ENCODE measurements around the gene SLC44A1.

The SLC44A1 gene

DNA sequence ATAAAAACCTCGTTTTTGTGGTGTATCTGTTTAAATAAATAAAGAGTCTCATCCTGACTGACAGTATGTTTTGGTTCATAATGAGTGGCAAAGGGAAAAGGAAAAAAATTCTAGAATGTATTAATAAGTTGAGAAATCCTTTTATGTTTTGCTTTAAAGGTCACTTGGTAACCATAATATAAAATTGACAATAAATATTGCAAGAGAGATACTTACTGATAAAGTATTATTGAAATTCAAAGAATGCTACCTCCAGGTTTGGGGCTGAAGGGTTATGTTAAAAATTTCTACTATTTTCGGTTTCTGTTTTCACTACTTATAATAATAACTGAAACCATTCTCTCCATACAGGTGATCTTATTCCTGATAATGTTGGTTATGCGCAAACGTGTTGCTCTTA is 118.0 kb downstream of the SLC44A1 start:
- no peak overlapping the region for H3K27ac ChIP-seq
- H3K9me3 ChIP-seq, result no peaks in the 10 kb centered on the region
- intact Hi-C loops (cut with DNase I; ENCODE audit: low total_unique reads), result no loop called here
- no peak for TF ChIP-seq CTCF (IDR thresholded peaks at IDR 0.05)
- H3K4me1 ChIP-seq, result no peaks in the 10 kb centered on the region
- no peak overlapping the region for H3K4me3 ChIP-seq
- H3K36me3 ChIP-seq, result peaks cover 27 to 48% (median 36%) of the 10 kb centered on the region in 3 donors
- H3K27me3 ChIP-seq, result no peaks in the 10 kb centered on the region
- DNase-seq, result no peak

- peaks cover 38 to 51% (median 41%) of the 10 kb centered on the region in 3 donors for H3K36me3 ChIP-seq
These were observed 119.4 kb downstream of the SLC44A1 start for GRCh38 chr9:105363837-105364236.

GRCh38 chr9:105369911-105370310 is 125.5 kb downstream of the SLC44A1 start:
- DNase-seq, result no peak
- Histone ChIP-seq H3K4me3 (no peak overlapping the region), H3K27me3 (no peaks in the 10 kb centered on the region), H3K36me3 (peaks cover 26 to 39% (median 31%) of the 10 kb centered on the region in 3 donors), H3K27ac (no peak overlapping the region), H3K9me3 (no peaks in the 10 kb centered on the region), H3K4me1 (no peaks in the 10 kb centered on the region)
- TF ChIP-seq CTCF (IDR thresholded peaks at IDR 0.05), result no peak
- intact Hi-C loops (cut with DNase I; ENCODE audit: low total_unique reads), result no loop called here

More at GRCh38 chr9:105363837-105364236, 119.4 kb downstream of the SLC44A1 start:
- Histone ChIP-seq H3K4me1 (no peaks in the 10 kb centered on the region), H3K27ac (no peak overlapping the region), H3K4me3 (no peak overlapping the region), H3K9me3 (no peaks in the 10 kb centered on the region), H3K27me3 (no peaks in the 10 kb centered on the region)
- TF ChIP-seq CTCF (IDR thresholded peaks at IDR 0.05), result no peak
- DNase-seq, result no peak
- intact Hi-C loops (cut with DNase I; ENCODE audit: low total_unique reads), result no loop called here

GRCh38 chr9:105373723-105374122 is 129.3 kb downstream of the SLC44A1 start:
- H3K36me3 ChIP-seq, result peaks cover 24 to 39% (median 33%) of the 10 kb centered on the region in 3 donors
- H3K4me3 ChIP-seq, result no peak overlapping the region
- DNase-seq, result no peak
- H3K9me3 ChIP-seq, result no peaks in the 10 kb centered on the region
- no peak overlapping the region for H3K27ac ChIP-seq
- no peak for TF ChIP-seq CTCF (IDR thresholded peaks at IDR 0.05)
- no peaks in the 10 kb centered on the region for H3K4me1 ChIP-seq
- no peaks in the 10 kb centered on the region for H3K27me3 ChIP-seq
- intact Hi-C loops (cut with DNase I; ENCODE audit: low total_unique reads), result no loop called here

DNA sequence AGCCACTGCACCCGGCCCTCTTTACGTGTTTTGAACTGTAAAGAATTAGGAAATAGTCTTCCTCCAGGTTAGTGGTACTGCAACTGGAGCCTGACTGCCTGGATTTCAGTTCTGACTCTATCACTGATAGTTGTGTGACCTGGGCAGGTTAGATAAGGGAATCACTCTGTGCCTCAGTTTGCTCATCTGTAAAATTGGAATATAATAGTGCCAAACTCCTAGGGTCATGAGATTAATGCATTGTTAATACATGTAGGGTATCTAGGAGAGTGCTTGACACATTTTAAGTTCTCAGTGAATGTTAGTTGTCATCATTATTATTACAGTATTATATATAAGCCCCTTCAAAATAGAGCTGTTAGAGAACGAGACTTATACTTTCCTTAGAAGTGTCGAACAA is 130.9 kb downstream of the SLC44A1 start:
- Histone ChIP-seq H3K27me3 (no peaks in the 10 kb centered on the region), H3K9me3 (no peaks in the 10 kb centered on the region), H3K4me1 (no peaks in the 10 kb centered on the region), H3K27ac (no peak overlapping the region), H3K4me3 (no peak overlapping the region), H3K36me3 (peaks cover 24 to 35% (median 29%) of the 10 kb centered on the region in 3 donors)
- no peak for DNase-seq
- intact Hi-C loops (cut with DNase I; ENCODE audit: low total_unique reads), result no loop called here
- no peak for TF ChIP-seq CTCF (IDR thresholded peaks at IDR 0.05)

DNA sequence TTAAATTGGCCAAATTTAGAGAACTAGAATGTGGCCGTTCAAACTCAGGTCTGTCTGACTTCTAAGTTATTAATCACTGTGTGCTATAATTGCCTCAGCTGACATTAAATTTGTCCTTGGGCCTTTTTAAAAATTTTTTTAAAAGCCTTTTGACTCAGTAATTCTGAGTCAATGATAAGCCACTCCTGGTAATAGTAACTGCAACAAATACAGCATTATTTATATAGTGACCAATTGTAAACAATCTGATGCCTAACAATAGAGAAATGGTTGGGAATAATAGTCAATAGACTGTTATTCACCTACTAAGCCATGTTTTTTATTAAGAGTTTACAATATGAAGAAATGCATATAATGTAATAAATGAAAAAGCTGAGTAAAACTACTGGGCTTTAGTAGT is 132.4 kb downstream of the SLC44A1 start:
- no peak for TF ChIP-seq CTCF (IDR thresholded peaks at IDR 0.05)
- Histone ChIP-seq H3K4me1 (no peaks in the 10 kb centered on the region), H3K36me3 (peaks cover 24 to 35% (median 29%) of the 10 kb centered on the region in 3 donors), H3K27ac (no peak overlapping the region), H3K4me3 (no peak overlapping the region), H3K27me3 (no peaks in the 10 kb centered on the region), H3K9me3 (no peaks in the 10 kb centered on the region)
- intact Hi-C loops (cut with DNase I; ENCODE audit: low total_unique reads), result no loop called here
- no peak for DNase-seq
